SK-N-SH (cell line): ENCODE data around the gene HDGF. TPM values are rescaled to one million over a fixed set of nuclear protein-coding genes. Genes with fewer than 3 reads are reported as not detected.

Experiments
- CTCF ChIA-PET: fragments of 300-600, 350-600 bp; formaldehyde crosslinking; extraction: SDS; loops from one replicate; lab custom pipeline; 2021; lab: Yijun Ruan, JAX
- POLR2A ChIA-PET: fragments of 350-600 bp; sonication (Branson Sonifier 250); formaldehyde crosslinking; extraction: SDS; loops from one replicate; lab custom pipeline; 2020; ENCODE audit warnings: antibody characterized with exemption, inconsistent platforms; lab: Yijun Ruan, JAX
- DNase-seq: peaks from one replicate; pipeline ENCODE4 v3.0.0; 2012
- H2AFZ ChIP-seq: fragments of 200-600 bp; sonication (generic); 2 replicates; pipeline ENCODE4 v1.8.1; 2016; ENCODE audit warnings: antibody characterized with exemption, mild to moderate bottlenecking, low read depth
- H3F3A ChIP-seq: fragments of 200-600 bp; sonication (generic); replicated peaks from 2 replicates; pipeline ENCODE3; 2016; ENCODE audit warnings: antibody characterized with exemption, mild to moderate bottlenecking; ENCODE audit not compliant: insufficient read depth
- H3K27ac ChIP-seq, 2 experiments: fragments of 200-500 bp in 1 of 2; fragments of 200-600 bp in 1 of 2; sonication (Bioruptor generic) in 1 of 2; sonication (generic), shearing (Covaris generic) in 1 of 2; 2 replicates each; pipeline versions ENCODE4 v1.5.1 to v1.6.1; 2014 to 2016; ENCODE audit warnings: low read depth in 2 of 2, inconsistent platforms in 1 of 2, low read length in 1 of 2, mild to moderate bottlenecking in 1 of 2, mixed read lengths in 1 of 2
- H3K27me3 ChIP-seq: fragments of 200-600 bp; sonication (generic), shearing (Covaris generic); 2 replicates; pipeline ENCODE4 v1.6.1; 2016; ENCODE audit warnings: mixed run types; ENCODE audit not compliant: insufficient read depth
- H3K36me3 ChIP-seq, 2 experiments: fragments of 200-500 bp in 1 of 2; fragments of 200-600 bp in 1 of 2; sonication (Bioruptor generic) in 1 of 2; sonication (generic) in 1 of 2; replicated peaks in 1 of 2; 2 replicates each; pipeline versions ENCODE3 to v1.5.1; 2014 to 2016; ENCODE audit warnings: low read length in 1 of 2, mild to moderate bottlenecking in 1 of 2; ENCODE audit not compliant: insufficient read depth in 2 of 2, control insufficient read depth in 1 of 2
- H3K4me1 ChIP-seq, 2 experiments: fragments of 200-500 bp in 1 of 2; fragments of 200-600 bp in 1 of 2; sonication (Bioruptor generic) in 1 of 2; sonication (generic), shearing (Covaris generic) in 1 of 2; 2 replicates each; pipeline versions ENCODE4 v1.5.1 to v1.6.1; 2014 to 2016; ENCODE audit warnings: low read depth in 1 of 2, low read length in 1 of 2, mixed run types in 1 of 2; ENCODE audit not compliant: insufficient read depth in 2 of 2, control insufficient read depth in 1 of 2
- H3K4me2 ChIP-seq: fragments of 200-600 bp; sonication (generic), shearing (Covaris generic); 2 replicates; pipeline ENCODE4 v1.6.1; 2017; ENCODE audit warnings: mixed run types
- H3K4me3 ChIP-seq, 2 experiments: fragments of 200-500 bp in 1 of 2; fragments of 200-600 bp in 1 of 2; sonication (Bioruptor generic) in 1 of 2; sonication (generic), shearing (Covaris generic) in 1 of 2; 2 replicates each; pipeline versions ENCODE4 v1.5.1 to v1.8.1; 2014 to 2016; ENCODE audit warnings: low read depth in 2 of 2, inconsistent platforms in 1 of 2, low read length in 1 of 2, mild to moderate bottlenecking in 1 of 2, mixed read lengths in 1 of 2, moderate library complexity in 1 of 2
- H3K79me2 ChIP-seq: fragments of 200-600 bp; sonication (generic); 2 replicates; pipeline ENCODE4 v1.8.1; 2017; ENCODE audit warnings: mild to moderate bottlenecking; ENCODE audit not compliant: insufficient read depth
- H3K9ac ChIP-seq: fragments of 200-600 bp; sonication (generic); 2 replicates; pipeline ENCODE4 v1.6.1; 2017; ENCODE audit warnings: mixed run types
- H3K9me2 ChIP-seq: fragments of 200-600 bp; sonication (generic); 2 replicates; pipeline ENCODE4 v1.6.1; 2017; ENCODE audit warnings: mixed run types
- H3K9me3 ChIP-seq: fragments of 200-600 bp; sonication (generic); 2 replicates; pipeline ENCODE4 v1.6.1; 2017; ENCODE audit warnings: mixed run types, mild to moderate bottlenecking, moderate library complexity
- H4K20me1 ChIP-seq: fragments of 200-600 bp; sonication (generic); 2 replicates; pipeline ENCODE4 v1.6.1; 2017; ENCODE audit warnings: mild to moderate bottlenecking, mixed run types; ENCODE audit not compliant: insufficient read depth
- CTCF ChIP-seq: fragments of 200-600 bp; sonication (generic); IDR thresholded peaks from 2 replicates; pipeline ENCODE4 v1.6.1; 2017; ENCODE audit warnings: antibody characterized with exemption, mild to moderate bottlenecking, moderate library complexity
- ELF1 ChIP-seq: IDR thresholded peaks from 2 replicates; pipeline ENCODE4 v1.4.0; 2012
- EZH2phosphoT487 ChIP-seq: fragments of 200-600 bp; sonication (generic); IDR thresholded peaks from 2 replicates; pipeline ENCODE4 v1.6.1; 2017; ENCODE audit warnings: low read depth, mixed run types, mild to moderate bottlenecking, antibody characterized with exemption, moderate library complexity, borderline replicate concordance
- FOSL2 ChIP-seq: IDR thresholded peaks from 2 replicates; pipeline ENCODE4 v1.4.0; 2012; ENCODE audit warnings: low read depth, mild to moderate bottlenecking, moderate library complexity, borderline replicate concordance
- FOXJ3 ChIP-seq: sonication (generic); formaldehyde crosslinking; IDR thresholded peaks from 2 replicates; pipeline ENCODE4 v1.5.1; 2020; ENCODE audit warnings: mild to moderate bottlenecking, missing genetic modification reagents
- FOXM1 ChIP-seq: IDR thresholded peaks from 2 replicates; pipeline ENCODE4 v1.4.0; 2012; ENCODE audit warnings: low read depth, mild to moderate bottlenecking
- IRF3 ChIP-seq: fragments of 150-350 bp; IDR thresholded peaks from 2 replicates; pipeline ENCODE4 v1.6.1; 2016; ENCODE audit warnings: mild to moderate bottlenecking, low read depth, low read length
- JUND ChIP-seq: IDR thresholded peaks from 2 replicates; pipeline ENCODE4 v1.4.0; 2012
- NFIC ChIP-seq: IDR thresholded peaks from 2 replicates; pipeline ENCODE4 v1.4.0; 2012; ENCODE audit warnings: borderline replicate concordance
- NRF1 ChIP-seq: IDR thresholded peaks from 2 replicates; pipeline ENCODE4 v1.6.1; 2012; ENCODE audit warnings: low read depth, mild to moderate bottlenecking, low read length
- RAD21 ChIP-seq: IDR thresholded peaks from 2 replicates; pipeline ENCODE4 v1.6.1; 2012; ENCODE audit warnings: mild to moderate bottlenecking, low read length
- REST ChIP-seq: IDR thresholded peaks from 2 replicates; pipeline ENCODE4 v1.6.1; 2012; ENCODE audit warnings: mild to moderate bottlenecking, low read depth, low read length, moderate library complexity
- RFX5 ChIP-seq: IDR thresholded peaks from 2 replicates; pipeline ENCODE4 v1.6.1; 2012; ENCODE audit warnings: mild to moderate bottlenecking, improper control_type of control experiment, low read length
- TCF12 ChIP-seq: IDR thresholded peaks from 2 replicates; pipeline ENCODE4 v1.4.0; 2012
- TEAD4 ChIP-seq: IDR thresholded peaks from 2 replicates; pipeline ENCODE4 v1.4.0; 2012; ENCODE audit warnings: mild to moderate bottlenecking, borderline replicate concordance; ENCODE audit not compliant: insufficient read depth
- YY1 ChIP-seq: IDR thresholded peaks from 2 replicates; pipeline ENCODE4 v1.4.0; 2012; ENCODE audit warnings: low read depth, mild to moderate bottlenecking
- WGBS: methylation state at CpG from one replicate; pipeline ENCODE4 v1.1.6; 2017; ENCODE audit warnings: low lambda C conversion rate; 5-methylcytosine and 5-hydroxymethylcytosine counted together
- polyA plus RNA-seq, 3 experiments: library from polyadenylated mRNA; depleted of rRNA; stranded (reverse); fragments of >200 nt; gene quantifications; 2 replicates each; pipeline ENCODE4 v1.2.3, GENCODE V29; 2012
- TF ChIP-seq, protein P1 (sequence below): IDR thresholded peaks from 2 replicates; pipeline ENCODE4 v1.4.0; 2012; ENCODE audit warnings: low read depth, borderline replicate concordance

HDGF gene
- polyA plus RNA-seq, 1 of the 3 experiments (the other 2 are of a cell fraction): 152 TPM

GRCh38 chr1:156741481-156741983, 9.9 kb downstream of the HDGF start:
- peak overlapping the region; percentile 13; the same call in 1 of the 2 replicates for H3K9ac ChIP-seq
- 63% methylated on average over 8 of the region's 8 CpGs for WGBS
- no peak for TF ChIP-seq FOXJ3 (CRISPR knock-in tag)
- TF ChIP-seq YY1: peak; percentile 12; the same call in 1 of the 2 replicates
- TF ChIP-seq NRF1: no peak
- no peak for TF ChIP-seq TEAD4
- H3K9me2 ChIP-seq: no peaks in the 10 kb centered on the region
- peak overlapping the region in 1 of 2 experiments; percentile 17; a peak in 1 of 4 replicates for H3K4me3 ChIP-seq
- H2AFZ ChIP-seq: peak overlapping the region; percentile 57
- no peak for DNase-seq
- POLR2A ChIA-PET: interaction anchor here (0.6 to 1.8 kb wide), 15 partner anchors 9 to 183 kb away, joined by 3 to 27 read pairs (median 4); partner anchors contain the start of genes HDGF, ISG20L2, METTL25B and NTRK1
- H3K27ac ChIP-seq: peak overlapping the region; percentile 82 to 90
- no peaks in the 10 kb centered on the region for H4K20me1 ChIP-seq
- H3F3A ChIP-seq: peaks cover 32% of the 10 kb centered on the region
- H3K4me1 ChIP-seq: peaks cover 14 to 19% of the 10 kb centered on the region in 2 experiments
- no peaks in the 10 kb centered on the region for H3K27me3 ChIP-seq
- H3K4me2 ChIP-seq: peak overlapping the region; percentile 71
- peaks cover 26 to 67% of the 10 kb centered on the region in 2 experiments for H3K36me3 ChIP-seq
- peaks cover 49% of the 10 kb centered on the region for H3K79me2 ChIP-seq
- CTCF ChIA-PET: interaction anchor here (0.6 to 8.6 kb wide), 14 partner anchors 10 to 186 kb away, joined by 3 to 42 read pairs (median 4); partner anchors contain the start of genes HDGF, ISG20L2, METTL25B and NTRK1
- H3K9me3 ChIP-seq: no peaks in the 10 kb centered on the region

- ChIA-PET POLR2A (interaction anchor here (0.6 to 1.8 kb wide), 15 partner anchors 8 to 183 kb away, joined by 3 to 27 read pairs (median 4); partner anchors contain the start of genes HDGF, ISG20L2, METTL25B and NTRK1), CTCF (interaction anchor here (0.6 to 8.6 kb wide), 15 partner anchors 11 to 187 kb away, joined by 3 to 42 read pairs (median 4); partner anchors contain the start of genes HDGF, ISG20L2, METTL25B and NTRK1)
- H3K4me3 ChIP-seq: peak within 1 kb of the TSS; percentile 83 to 94
- peaks cover 8 to 12% of the 10 kb centered on the region in 2 experiments for H3K4me1 ChIP-seq
- no peaks in the 10 kb centered on the region for H3K27me3 ChIP-seq
- no peaks in the 10 kb centered on the region for H3K9me3 ChIP-seq
- H4K20me1 ChIP-seq: no peaks in the 10 kb centered on the region
- H3K27ac ChIP-seq: peak within 1 kb of the TSS; percentile 82 to 92
- H3K4me2 ChIP-seq: peak within 1 kb of the TSS; percentile 72
- no peaks in the 10 kb centered on the region for H3K9me2 ChIP-seq
- H2AFZ ChIP-seq: peak within 1 kb of the TSS; percentile 57
- H3F3A ChIP-seq: peaks cover 28% of the 10 kb centered on the region
- H3K36me3 ChIP-seq: peaks cover 26 to 70% of the 10 kb centered on the region in 2 experiments
- WGBS: 1% methylated on average over 36 of the region's 38 CpGs
- DNase-seq: peak; percentile 91
- peaks cover 43% of the 10 kb centered on the region for H3K79me2 ChIP-seq
- peak within 1 kb of the TSS; percentile 78 for H3K9ac ChIP-seq
- no peak for TF ChIP-seq EZH2phosphoT487
- TF ChIP-seq NRF1: peak; percentile 98
- TF ChIP-seq REST: no peak
- no peak; the same call in 1 of the 2 replicates for TF ChIP-seq IRF3
- no peak for TF ChIP-seq CTCF
- no peak for TF ChIP-seq RFX5
- TF ChIP-seq NFIC: peak; percentile 41; the same call in 1 of the 2 replicates
- no peak; the same call in 1 of the 2 replicates for TF ChIP-seq RAD21
- 0 out of 2 replicates have a peak, but pooled peaks have one; percentile 5 for TF ChIP-seq FOSL2
- TF ChIP-seq, protein P1, sequence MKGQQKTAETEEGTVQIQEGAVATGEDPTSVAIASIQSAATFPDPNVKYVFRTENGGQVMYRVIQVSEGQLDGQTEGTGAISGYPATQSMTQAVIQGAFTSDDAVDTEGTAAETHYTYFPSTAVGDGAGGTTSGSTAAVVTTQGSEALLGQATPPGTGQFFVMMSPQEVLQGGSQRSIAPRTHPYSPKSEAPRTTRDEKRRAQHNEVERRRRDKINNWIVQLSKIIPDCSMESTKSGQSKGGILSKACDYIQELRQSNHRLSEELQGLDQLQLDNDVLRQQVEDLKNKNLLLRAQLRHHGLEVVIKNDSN: no peak; the same call in 1 of the 2 replicates
- TF ChIP-seq FOXJ3 (CRISPR knock-in tag): peak; percentile 61; the same call in 1 of the 2 replicates
- TF ChIP-seq ELF1: peak; percentile 98
- TF ChIP-seq FOXM1: no peak
- 0 out of 2 replicates have a peak, but pooled peaks have one; percentile 11 for TF ChIP-seq JUND
- TF ChIP-seq TCF12: peak; percentile 48
Measured at GRCh38 chr1:156740741-156741480, 10.6 kb downstream of the HDGF start, which contains the start of gene MRPL24. MRPL24 (minus strand) TSS chr1:156741088; CDS start chr1:156738704, 2,384 bp downstream.
